ENCODE data around the gene NRF1. TPM values are rescaled to one million over a fixed set of nuclear protein-coding genes. Genes with fewer than 3 reads are reported as not detected.
A peak's percentile ranks its signal among the peaks of the same experiment; 100 is the strongest.

Gene NRF1
- total RNA-seq, 1 donor from 2014 or later, result 29.2 TPM

DNA sequence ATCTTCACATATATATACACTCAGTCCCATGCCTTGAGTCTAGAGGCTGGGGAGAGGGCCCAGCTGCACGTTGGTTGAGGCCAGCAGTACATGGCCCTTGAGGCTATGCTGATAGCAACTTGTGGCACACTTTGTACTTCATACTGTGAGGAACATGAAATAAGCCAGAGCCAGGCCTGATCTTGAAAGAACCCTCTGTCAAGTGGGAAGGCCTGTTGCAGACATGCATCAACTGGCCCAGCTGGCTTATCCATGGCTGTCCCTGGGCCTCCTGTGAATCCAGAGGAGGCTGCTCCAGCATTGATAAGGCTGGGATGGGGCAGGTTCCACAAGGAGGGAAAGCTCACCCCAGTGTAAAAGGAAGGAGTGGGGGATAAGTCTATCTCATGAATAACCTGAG lies 140.4 kb downstream of the NRF1 start:
- ATAC-seq, result no peak
- no peak for DNase-seq (ENCODE audit: low spot score)
- intact Hi-C loops (cut with DNase I), result no loop called here

DNA sequence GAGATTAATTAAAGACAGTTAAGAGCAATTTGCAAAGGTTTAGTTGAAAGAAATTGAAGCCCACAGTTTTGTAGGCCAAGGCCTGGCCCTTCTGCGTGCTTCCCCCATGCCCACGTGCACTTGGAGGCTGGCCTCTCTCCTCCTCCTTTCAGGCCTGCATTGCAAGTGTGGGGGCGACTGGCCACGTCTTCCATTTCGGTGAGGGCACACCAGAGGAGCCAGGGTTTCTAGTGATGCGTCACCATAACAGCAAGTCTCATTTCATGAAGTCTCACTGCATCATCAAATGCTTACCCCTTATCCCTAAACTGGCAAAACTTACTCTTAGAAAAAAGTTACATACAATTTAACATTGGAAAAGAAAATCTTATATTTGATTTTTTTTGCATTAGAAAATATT lies 141.2 kb downstream of the NRF1 start:
- intact Hi-C loops (cut with DNase I), result no loop called here
- no peak for DNase-seq (ENCODE audit: low spot score)
- no peak for ATAC-seq

DNA sequence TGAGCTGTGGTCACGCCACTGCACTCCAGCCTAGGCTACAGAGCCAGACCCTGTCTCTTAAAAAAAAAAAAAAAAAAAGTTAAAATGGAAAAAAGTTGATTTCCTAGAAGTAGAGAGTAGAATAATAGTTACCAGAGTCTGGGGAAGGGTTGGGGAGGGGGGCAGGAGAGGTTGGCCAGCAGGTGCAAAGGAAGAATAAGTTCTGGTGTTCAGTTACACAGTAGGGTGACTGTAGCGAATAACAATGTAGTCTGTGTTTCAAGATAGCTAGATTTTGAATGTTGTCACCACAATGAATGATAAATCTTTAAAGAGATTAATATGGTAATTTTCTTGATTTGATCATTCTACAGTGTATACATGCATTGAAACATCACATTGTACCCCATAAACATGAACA lies 142.9 kb downstream of the NRF1 start:
- DNase-seq (ENCODE audit: low spot score) (no peak), ATAC-seq (no peak)
- intact Hi-C loops (cut with DNase I), result no loop called here

DNA sequence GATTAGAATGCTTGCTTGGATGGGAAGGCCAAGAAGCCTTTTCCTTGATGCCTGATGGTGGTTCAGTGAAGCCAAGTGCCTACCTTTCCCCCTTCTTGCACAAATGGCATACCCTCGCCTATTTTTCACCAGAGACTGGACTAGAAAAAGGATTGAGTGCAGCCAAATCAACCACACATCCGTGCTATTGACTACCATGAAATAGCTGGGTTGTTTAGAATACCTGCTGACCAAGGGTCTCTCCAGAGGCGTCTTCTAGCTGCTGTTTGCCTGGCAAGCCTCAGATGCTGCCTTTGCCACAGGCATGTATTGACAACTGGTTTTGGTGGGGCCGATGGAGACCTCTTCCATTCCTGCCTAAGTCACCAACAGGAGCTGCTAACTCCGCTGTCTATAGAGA lies 146.5 kb downstream of the NRF1 start:
- intact Hi-C loops (cut with DNase I), result no loop called here
- DNase-seq (ENCODE audit: low spot score) (no peak), ATAC-seq (no peak)

DNA sequence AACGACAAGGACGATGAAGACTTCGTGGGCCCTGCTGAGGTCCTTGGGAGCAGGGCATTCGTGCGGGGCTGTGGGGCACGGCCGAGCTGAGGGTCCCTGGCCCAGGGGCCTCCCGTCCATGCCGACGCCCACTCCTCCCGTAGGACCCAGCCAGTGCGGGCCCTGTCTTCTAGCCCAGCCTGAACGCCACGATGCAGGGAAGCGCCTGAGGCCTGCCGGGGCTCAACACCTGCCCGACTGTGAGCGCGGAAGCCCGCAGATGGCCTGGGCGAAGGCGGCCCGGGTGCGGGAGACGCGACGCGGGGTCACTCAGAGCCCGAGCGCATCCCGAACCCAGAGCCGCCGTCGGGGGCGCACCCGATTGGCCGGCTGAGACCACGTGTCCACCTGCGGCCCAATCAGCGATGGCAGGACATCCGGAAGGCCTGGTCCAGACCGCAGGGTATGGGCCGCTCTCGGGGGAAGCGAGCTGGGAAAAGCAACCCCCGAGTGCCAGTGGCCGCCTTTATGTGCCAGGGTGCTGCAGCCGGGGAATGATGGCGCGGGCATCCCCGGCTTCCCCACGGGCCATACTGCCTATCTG lies 151.0 kb downstream of the NRF1 start:
- intact Hi-C loops (cut with DNase I), result no loop called here
- ATAC-seq, result no peak
- no peak for DNase-seq (ENCODE audit: low spot score)

DNA sequence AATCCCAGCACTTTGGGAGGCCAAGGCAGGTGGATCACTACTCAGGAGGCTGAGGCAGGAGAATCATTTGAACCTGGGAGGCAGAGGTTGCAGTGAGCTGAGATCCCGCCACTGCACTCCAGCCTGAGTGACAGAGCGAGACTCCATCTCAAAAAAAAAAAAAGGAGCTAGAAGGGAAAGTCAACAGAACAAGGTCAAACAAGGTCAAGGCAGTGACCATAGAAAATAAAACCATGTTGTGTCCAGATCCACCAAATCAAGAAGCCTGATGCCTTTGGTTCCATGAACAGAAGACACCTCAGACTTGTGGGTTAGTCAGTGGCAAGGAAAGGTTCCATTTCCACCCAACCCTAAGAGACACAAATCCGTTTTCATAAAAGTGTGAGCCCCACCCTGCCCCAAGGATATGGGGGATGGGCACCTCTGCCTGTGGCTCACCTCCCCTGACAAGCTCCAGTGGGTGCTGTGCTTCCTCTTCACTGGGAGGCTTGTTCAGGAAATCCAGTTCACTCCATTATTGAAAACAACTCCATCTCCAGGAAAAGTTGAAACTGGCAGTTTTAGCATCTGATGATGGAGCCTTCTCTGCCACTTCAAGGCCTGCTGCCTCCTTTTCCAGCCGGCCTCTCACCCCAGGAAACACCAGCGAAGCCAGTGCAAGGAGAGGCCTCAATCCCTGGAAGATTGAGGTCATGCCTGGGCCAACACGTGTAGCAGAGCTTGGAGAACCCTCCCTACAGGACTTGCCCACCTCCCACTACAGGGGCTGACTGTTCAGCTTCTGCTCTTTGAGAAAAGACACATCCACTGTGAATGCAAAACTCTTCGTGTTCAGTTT lies 152.9 kb downstream of the NRF1 start:
- ATAC-seq, result no peak
- no peak for DNase-seq (ENCODE audit: low spot score)
- intact Hi-C loops (cut with DNase I), result no loop called here

DNA sequence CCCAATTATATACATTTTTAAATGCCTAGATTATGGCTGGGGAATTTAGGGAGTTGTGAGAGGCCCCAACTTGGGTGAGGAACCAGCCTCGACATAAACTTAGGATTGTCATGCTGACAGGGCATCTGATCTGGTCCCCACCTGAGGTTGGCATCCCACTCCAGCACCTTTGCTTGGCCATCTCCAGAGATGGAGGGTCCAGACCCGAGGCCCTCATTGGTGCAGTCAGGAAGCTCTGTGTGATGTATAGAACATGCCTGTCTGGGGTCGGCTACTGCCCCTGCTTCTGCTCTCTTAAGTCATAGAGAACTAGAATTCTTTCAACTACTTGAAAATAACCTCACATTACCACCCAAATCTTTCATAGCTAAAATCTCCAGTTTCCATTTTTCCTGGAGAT lies 153.8 kb downstream of the NRF1 start:
- intact Hi-C loops (cut with DNase I), result no loop called here
- no peak for ATAC-seq
- no peak for DNase-seq (ENCODE audit: low spot score)

DNA sequence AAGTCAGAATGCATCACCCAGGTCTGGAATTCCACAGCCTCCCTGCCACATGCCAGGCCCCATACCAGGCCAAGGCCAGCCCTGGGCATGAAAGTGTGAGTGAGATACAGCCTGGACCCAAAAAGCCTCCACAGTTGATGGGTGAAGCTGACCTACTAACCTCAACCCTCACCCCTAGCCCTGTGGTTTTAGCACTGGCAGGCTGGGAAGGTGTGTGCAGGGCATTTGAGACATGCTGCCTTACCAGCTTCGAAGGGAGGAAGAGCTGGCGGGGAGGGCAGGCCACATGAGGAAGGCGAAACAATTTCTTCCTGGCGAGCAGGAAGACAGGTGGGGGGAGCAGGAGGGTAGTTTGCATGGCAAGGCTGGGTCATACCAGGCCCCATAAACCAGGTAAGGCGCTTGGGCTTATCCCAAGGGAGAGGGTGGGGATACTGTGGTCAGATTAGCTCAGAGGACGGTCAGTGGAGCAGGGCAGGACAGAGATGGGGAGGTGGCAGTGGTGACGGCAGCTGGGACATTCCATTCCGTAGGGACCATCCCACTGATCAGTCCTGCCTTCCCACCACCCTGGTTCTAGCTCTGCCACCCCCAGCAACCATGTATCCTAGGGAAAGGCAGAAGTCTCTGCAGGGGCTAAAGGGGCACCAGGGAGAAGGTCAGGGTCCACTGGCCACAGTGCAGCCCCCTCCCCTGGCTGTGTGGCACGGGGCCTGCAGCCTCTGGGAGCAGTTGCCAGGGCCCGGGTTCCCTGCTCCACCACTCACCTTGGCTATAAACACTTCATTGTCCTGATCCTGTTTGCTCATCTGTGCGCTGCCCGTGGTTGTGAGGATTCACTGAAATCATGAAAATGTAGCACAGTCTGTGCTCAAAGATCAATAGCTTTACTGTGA lies 155.8 kb downstream of the NRF1 start:
- intact Hi-C loops (cut with DNase I), result no loop called here
- ATAC-seq (peak; percentile 9), DNase-seq (ENCODE audit: low spot score) (no peak)

DNA sequence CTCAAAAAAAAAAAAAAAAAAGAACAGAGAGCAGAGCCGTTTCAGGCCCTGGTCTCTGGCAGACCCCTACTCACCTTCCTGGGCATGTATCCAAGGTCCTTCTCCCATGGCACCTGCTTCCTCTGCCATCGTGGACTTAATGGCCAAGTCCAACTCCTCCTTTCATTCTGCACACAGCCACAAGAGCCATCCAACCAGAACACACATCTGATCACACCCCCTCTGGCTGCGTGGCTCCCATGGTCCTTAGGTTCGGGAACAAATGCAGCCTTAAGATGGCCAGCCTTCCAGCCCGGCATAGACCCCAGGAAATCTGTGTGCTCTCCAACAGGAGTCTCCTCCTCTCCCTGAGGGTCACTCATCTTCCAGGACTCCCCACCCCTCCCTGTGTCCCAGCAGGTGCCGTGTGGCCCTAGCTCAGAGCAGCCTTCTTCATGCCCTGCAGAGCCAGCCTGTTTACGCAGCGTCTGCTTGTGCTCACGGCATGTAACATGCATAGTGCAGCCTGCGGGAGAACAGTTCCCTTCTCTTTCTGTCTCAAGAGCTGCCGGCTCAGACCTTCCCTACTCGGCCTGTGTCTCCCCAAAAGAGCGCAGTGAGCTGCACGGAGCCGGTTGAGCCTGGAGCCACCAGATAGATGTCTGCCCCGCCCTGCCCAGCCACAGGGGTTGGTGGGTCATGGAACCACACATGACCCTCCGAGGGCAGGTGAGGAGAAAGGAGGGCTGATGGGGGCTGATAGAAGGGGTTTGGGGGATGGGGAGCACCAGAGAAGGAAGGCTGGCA lies 157.3 kb downstream of the NRF1 start:
- ATAC-seq (no peak), DNase-seq (ENCODE audit: low spot score) (no peak)
- intact Hi-C loops (cut with DNase I), result no loop called here

DNA sequence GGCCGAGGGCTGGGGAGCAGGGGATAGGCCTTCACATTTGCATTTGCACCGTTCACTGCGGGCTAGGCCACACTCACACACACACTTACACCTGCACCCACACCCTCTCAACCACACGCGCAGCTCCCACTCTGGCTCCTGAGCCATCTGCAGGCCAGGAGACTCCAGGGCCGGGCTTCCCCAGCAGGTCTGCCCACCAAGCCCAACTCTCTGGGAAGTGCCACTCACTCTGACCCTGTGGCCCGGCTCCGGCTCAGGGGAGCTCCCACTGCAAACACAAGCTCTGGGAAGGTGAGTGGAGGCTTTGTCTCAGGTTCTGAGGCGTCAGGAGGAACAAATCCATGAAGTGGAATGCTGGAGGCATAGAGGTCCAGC lies 157.9 kb downstream of the NRF1 start:
- intact Hi-C loops (cut with DNase I), result no loop called here
- DNase-seq (ENCODE audit: low spot score), result no peak
- ATAC-seq, result no peak

DNA sequence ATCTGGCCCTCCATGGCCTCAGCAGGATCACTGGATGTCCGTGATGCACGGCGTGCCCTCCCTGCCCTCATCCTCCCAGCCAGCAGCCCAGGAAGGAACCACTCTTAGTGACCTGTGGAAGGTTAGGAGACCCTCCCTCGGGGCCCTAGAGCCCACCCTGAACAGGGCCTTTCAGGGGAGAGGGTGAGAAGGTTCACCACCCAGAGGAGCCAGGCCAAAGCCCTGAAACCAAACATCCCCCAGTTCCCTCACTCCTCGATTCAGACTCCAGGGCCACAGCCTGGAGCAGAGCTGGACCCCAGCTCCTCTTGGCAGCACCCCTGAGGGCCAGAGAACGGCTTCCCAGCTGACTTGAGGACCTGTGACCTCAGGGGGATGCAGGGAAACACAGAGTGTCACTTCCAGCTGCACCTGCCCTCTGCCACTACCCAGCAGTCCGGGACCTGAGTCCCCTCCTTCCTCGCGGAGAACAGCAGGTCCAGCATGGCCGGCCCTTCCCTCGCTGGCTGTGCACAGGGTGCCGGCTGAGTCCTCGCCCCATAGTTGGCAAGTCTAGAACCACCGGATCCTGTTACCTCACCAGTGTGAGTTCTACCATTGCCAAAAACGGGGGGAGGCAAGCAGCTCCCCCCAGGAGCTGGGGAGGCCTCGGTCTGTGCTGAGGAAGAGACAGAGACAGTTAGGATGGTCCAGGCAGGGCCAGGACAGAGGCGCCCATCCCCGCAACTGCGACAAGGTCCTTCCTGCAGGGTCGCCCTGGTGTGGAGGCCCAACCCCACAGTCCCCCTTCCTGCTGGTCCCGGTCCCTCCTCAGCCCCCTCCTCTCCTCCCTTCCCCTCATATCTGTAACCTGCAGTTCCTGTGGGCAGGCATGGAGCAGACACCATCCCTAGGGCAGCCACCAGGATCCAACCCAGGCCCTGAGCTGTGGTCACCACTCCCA lies 158.6 kb downstream of the NRF1 start:
- intact Hi-C loops (cut with DNase I), result loop anchor here (5.0 kb wide), 1 partner anchor 537 kb away; no protein-coding TSS in a partner anchor
- no peak for DNase-seq (ENCODE audit: low spot score)
- ATAC-seq, result no peak

DNA sequence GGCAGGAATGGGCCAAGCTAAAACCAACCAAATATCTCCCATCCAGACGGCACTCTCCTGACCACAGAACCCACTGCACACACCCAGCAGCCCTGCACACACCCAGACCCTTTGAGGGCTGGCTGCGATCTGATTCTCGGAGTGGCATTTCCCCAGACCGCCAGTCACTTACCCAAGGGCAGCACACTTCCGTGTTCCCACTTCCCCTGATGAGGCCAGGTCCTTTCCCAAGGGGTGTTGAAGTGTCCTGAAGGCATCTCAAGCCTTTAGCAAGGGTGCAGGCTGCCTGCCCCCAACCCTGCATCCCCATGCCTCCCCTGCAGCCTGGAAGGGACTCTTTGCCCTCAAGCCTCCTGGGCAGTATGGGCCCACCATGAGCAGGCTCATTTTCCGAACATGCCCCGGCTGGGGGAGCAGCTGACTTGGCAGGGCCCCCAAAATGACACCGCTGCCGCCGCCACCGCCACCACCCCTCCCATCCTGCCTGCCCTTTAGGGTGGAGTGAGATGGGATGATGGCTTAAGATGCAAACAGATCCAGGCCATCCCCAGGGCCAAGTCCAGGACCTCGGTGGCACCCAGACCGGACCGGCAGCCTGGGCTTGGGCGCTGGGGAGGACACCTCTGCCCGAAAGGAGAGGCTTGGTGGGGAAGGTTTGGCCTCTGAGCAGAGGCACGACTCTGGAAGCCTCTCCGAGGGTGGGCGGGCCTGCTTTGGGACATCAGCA lies 159.8 kb downstream of the NRF1 start:
- intact Hi-C loops (cut with DNase I), result loop anchor here (5.0 kb wide), 1 partner anchor 536 kb away; no protein-coding TSS in a partner anchor
- DNase-seq (ENCODE audit: low spot score) (no peak), ATAC-seq (no peak)

DNA sequence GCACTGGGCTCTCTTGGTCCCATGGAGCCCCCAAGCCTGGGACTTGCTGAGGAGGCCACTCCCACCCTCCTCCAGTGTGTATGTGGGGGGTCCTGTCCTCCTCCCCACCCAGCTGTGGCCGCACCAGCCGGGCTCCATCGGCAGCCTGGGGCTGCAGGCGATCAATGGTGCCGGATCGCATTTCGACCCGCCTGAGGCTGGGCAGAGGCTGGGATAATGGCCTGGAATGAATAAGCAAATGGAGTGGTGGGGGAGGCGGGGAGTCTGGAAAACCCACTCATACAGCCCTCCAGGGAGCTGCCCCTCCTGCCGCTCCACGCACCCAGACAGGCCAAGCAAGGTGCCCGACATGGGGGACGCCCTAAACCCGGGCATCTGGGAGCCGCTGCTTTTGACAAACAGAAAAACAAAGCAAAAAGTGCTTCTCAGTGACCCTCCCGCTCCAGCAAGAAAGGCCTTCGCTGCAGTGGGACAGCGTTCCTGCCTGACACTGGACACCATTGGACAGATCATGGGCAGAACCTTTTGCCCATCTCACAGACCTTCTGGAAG lies 160.5 kb downstream of the NRF1 start:
- no peak for ATAC-seq
- intact Hi-C loops (cut with DNase I), result loop anchor here (5.0 kb wide), 1 partner anchor 535 kb away; no protein-coding TSS in a partner anchor
- no peak for DNase-seq (ENCODE audit: low spot score)

DNA sequence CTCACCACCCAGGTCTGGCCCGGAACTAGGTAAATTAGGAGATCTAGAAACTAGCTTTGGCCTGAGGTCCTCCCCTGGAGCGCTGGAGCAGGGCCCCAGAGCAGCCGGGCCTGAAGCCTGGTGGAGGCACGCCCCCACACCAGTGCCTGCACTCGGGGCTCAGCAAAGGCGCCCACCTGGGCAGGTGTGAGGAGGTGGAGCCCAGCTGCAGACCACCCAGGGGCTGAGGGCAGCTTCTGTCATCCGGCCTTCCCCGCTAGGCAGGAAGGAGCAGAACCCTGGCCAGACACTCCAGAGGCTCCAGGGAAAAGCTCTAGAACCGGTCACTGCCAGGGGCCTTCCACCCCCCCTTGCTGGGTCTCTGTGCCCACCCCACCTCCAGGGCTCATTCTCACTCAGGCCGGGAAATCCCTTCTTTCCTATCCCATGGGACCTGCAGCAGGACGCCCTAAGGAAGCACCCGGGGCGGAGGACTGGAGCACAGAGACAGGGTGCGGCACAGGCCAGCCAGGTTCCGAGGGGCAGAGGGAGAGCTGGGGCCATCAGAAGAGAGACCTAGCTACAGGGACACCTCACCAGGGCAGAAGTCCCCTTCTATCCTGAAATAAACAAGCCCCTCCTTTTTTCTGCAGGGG lies 161.2 kb downstream of the NRF1 start:
- DNase-seq (ENCODE audit: low spot score) (no peak), ATAC-seq (no peak)
- intact Hi-C loops (cut with DNase I), result loop anchor here (5.0 kb wide), 1 partner anchor 535 kb away; no protein-coding TSS in a partner anchor

DNA sequence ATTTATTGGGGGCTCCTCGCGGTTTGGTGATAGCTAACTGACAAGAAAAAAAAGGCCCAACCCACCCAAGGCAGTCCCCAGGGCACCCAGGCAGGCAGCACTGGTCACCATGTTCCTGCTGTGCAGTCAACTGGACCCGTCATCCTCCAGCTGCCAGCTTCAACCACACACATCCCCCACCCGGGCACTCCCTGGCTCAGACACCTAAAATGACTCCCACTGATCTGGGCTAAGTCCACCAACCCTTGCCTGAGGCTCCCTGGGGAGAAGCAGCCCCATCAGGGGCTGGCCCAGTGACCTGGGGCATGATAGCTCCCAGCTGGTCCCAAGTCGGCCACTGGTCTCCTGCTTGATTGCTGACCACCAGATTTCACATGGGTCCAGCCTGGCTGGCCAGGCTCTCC lies 161.8 kb downstream of the NRF1 start:
- no peak for ATAC-seq
- DNase-seq (ENCODE audit: low spot score), result no peak
- intact Hi-C loops (cut with DNase I), result loop anchor here (5.0 kb wide), 1 partner anchor 534 kb away; no protein-coding TSS in a partner anchor

DNA sequence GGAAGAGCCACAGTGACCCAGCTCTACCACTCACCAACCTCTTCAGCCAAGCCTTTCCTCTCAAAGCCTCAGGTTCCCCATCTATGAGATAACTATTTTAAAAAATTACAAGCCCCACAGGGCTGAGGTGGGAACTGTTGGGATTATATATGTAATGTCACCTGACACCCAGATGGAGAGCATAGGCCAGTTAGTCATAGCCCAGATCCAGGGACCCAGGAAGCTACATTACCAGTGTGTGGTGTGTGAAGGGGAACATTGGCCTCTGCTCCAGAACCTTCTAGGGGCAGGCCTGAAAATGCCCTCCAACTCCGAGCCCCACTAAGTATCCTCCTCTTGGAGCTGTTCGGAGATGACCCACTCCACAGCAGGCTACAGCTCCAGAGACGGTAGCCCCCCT lies 162.4 kb downstream of the NRF1 start:
- no peak for DNase-seq (ENCODE audit: low spot score)
- intact Hi-C loops (cut with DNase I), result loop anchor here (5.0 kb wide), 1 partner anchor 533 kb away; no protein-coding TSS in a partner anchor
- no peak for ATAC-seq
